PC-3 (cell line): ENCODE results near the gene FMO3.

Experiments used
- EZH2phosphoT487 ChIP-seq: fragments of 300-600 bp; sonication (generic); IDR thresholded peaks from 2 replicates; pipeline ENCODE4 v1.6.1; 2018; ENCODE audit warnings: mild to moderate bottlenecking, antibody characterized with exemption, low read length, borderline replicate concordance
- TF ChIP-seq, protein P1 (sequence below): fragments of 300-600 bp; sonication (generic); conservative IDR thresholded peaks from 2 replicates; pipeline ENCODE4 v1.5.1; 2017; ENCODE audit warnings: antibody characterized with exemption, low read depth, mild to moderate bottlenecking, low read length

DNA sequence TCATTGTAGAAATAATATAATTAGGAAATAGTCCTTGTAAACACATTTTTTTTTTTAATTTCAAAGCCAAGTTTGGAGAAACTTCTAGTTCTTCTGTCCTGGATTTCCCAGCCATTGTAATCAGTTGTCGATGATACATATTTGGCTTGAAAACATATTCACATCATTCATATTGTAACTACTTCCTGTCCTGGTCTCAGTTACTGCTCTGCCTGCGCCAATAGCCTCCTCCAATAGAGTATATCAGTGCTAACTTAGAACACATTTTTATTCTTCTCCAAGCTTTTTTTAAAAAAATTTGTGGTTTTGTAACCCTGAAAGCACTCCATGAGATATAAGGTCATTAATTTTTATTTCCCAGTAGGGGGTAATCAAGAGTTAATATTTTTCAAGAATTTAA lies 48.3 kb downstream of the FMO3 start:
- TF ChIP-seq, protein P1, sequence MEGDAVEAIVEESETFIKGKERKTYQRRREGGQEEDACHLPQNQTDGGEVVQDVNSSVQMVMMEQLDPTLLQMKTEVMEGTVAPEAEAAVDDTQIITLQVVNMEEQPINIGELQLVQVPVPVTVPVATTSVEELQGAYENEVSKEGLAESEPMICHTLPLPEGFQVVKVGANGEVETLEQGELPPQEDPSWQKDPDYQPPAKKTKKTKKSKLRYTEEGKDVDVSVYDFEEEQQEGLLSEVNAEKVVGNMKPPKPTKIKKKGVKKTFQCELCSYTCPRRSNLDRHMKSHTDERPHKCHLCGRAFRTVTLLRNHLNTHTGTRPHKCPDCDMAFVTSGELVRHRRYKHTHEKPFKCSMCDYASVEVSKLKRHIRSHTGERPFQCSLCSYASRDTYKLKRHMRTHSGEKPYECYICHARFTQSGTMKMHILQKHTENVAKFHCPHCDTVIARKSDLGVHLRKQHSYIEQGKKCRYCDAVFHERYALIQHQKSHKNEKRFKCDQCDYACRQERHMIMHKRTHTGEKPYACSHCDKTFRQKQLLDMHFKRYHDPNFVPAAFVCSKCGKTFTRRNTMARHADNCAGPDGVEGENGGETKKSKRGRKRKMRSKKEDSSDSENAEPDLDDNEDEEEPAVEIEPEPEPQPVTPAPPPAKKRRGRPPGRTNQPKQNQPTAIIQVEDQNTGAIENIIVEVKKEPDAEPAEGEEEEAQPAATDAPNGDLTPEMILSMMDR, result no peak
- no peak for TF ChIP-seq EZH2phosphoT487
